CD8-positive, alpha-beta memory T cell (primary cell): ENCODE results near the gene DAB2IP. TPM values are rescaled to one million over a fixed set of nuclear protein-coding genes. Genes with fewer than 3 reads are reported as not detected.

ENCODE experiments used
- CTCF ChIA-PET: fragments of 350-600 bp; sonication (Branson Sonifier 250); formaldehyde crosslinking; loops from one replicate; lab custom pipeline; 2021; ENCODE audit warnings: antibody characterized with exemption; lab: Charles Lee
- POLR2A ChIA-PET: fragments of 350-600 bp; sonication (Branson Sonifier 250); formaldehyde crosslinking; loops from one replicate; lab custom pipeline; 2021; ENCODE audit warnings: antibody characterized with exemption; lab: Charles Lee
- DNase-seq, 5 donors: peaks; one replicate each; pipeline versions ENCODE4 v3.0.0 to v3.0.0-alpha.2; 2020 to 2022; ENCODE audit warnings: mixed read lengths in 1 of 5
- H3K27ac ChIP-seq: one replicate; pipeline ENCODE4 v1.7.0; 2013; ENCODE audit warnings: low read depth, mild to moderate bottlenecking, low read length, moderate library complexity
- H3K27me3 ChIP-seq: 2 replicates; pipeline ENCODE4 v1.7.0; 2013; ENCODE audit warnings: low read length, mild to moderate bottlenecking; ENCODE audit not compliant: insufficient read depth, poor library complexity, severe bottlenecking
- H3K36me3 ChIP-seq: 2 replicates; pipeline ENCODE4 v1.7.0; 2013; ENCODE audit warnings: mild to moderate bottlenecking, low read length, moderate library complexity; ENCODE audit not compliant: insufficient read depth
- H3K4me1 ChIP-seq: 2 replicates; pipeline ENCODE4 v1.7.0; 2013; ENCODE audit warnings: mild to moderate bottlenecking, low read length, moderate library complexity; ENCODE audit not compliant: insufficient read depth
- H3K4me3 ChIP-seq: 2 replicates; pipeline ENCODE4 v1.7.0; 2013; ENCODE audit warnings: mild to moderate bottlenecking, low read length
- H3K9me3 ChIP-seq: 2 replicates; pipeline ENCODE4 v1.7.0; 2013; ENCODE audit warnings: mild to moderate bottlenecking, low read length
- H3K27ac Mint-ChIP-seq, 8 donors: one replicate each; pipeline ENCODE4 v1.8.0; 2020 to 2021; ENCODE audit warnings: mixed read lengths in 8 of 8, mild to moderate bottlenecking in 6 of 8, inconsistent platforms in 3 of 8, moderate library complexity in 3 of 8
- H3K27me3 Mint-ChIP-seq, 2 donors: one replicate each; pipeline ENCODE4 v1.8.0; 2020 to 2021; ENCODE audit warnings: mixed read lengths in 2 of 2, mild to moderate bottlenecking in 1 of 2, moderate library complexity in 1 of 2
- H3K36me3 Mint-ChIP-seq, 3 donors: one replicate each; pipeline ENCODE4 v1.8.0; 2020 to 2021; ENCODE audit warnings: mixed read lengths in 3 of 3, inconsistent platforms in 1 of 3, mild to moderate bottlenecking in 1 of 3
- H3K4me1 Mint-ChIP-seq, 3 donors: one replicate each; pipeline ENCODE4 v1.8.0; 2020 to 2021; ENCODE audit warnings: mixed read lengths in 3 of 3, inconsistent platforms in 1 of 3, mild to moderate bottlenecking in 1 of 3
- H3K4me3 Mint-ChIP-seq, 7 donors: one replicate each; pipeline ENCODE4 v1.8.0; 2020 to 2021; ENCODE audit warnings: mixed read lengths in 7 of 7, mild to moderate bottlenecking in 6 of 7, moderate library complexity in 4 of 7, inconsistent platforms in 2 of 7
- H3K9me3 Mint-ChIP-seq, 5 donors: one replicate each; pipeline ENCODE4 v1.8.0; 2020 to 2022; ENCODE audit warnings: mixed read lengths in 5 of 5, mild to moderate bottlenecking in 3 of 5, moderate library complexity in 2 of 5, inconsistent platforms in 1 of 5
- polyA plus RNA-seq: library from polyadenylated mRNA; unstranded; fragments of 300-500 nt; fragmentation: Illumina TruSeq; gene quantifications from one replicate; pipeline ENCODE4 v1.2.3, GENCODE V29; 2021
- total RNA-seq, 2 experiments: library from RNA; stranded (reverse); gene quantifications; one replicate each; pipeline ENCODE4 v1.2.3, GENCODE V29; 2021

The DAB2IP gene
- total and polyA plus RNA-seq, 3 experiments from 2014 or later, result 0.15 to 0.41 (median 0.27) TPM

- no peaks in the 10 kb centered on the region for H3K27me3 ChIP-seq
- no peaks in the 10 kb centered on the region for H3K4me1 ChIP-seq
- Mint-ChIP-seq H3K4me3 (no peak overlapping the region), H3K4me1 (peaks cover 0 to 5% (median 4%) of the 10 kb centered on the region in 3 donors), H3K27ac (no peak overlapping the region), H3K36me3 (no peaks in the 10 kb centered on the region), H3K9me3 (no peaks in the 10 kb centered on the region), H3K27me3 (peaks cover 5 to 7% of the 10 kb centered on the region in 2 donors)
- no peaks in the 10 kb centered on the region for H3K36me3 ChIP-seq
- H3K9me3 ChIP-seq, result no peaks in the 10 kb centered on the region
- H3K4me3 ChIP-seq, result no peak overlapping the region
- ChIA-PET CTCF (no interaction called here), POLR2A (no interaction called here)
- H3K27ac ChIP-seq, result no peak overlapping the region
- DNase-seq, result no peak
These were observed 13.7 kb upstream of the DAB2IP start for GRCh38 chr9:121637713-121638220.

- H3K4me3 Mint-ChIP-seq, result no peak overlapping the region
- CTCF ChIA-PET, result no interaction called here
These were observed 13.0 kb upstream of the DAB2IP start for GRCh38 chr9:121638399-121638798.

GRCh38 chr9:121638901-121639592, 12.4 kb upstream of the DAB2IP start:
- H3K27me3 ChIP-seq, result no peaks in the 10 kb centered on the region
- Mint-ChIP-seq H3K4me3 (peak overlapping the region in 1 of 7 donors; percentile 74), H3K27ac (peak overlapping the region in 1 of 8 donors; percentile 21), H3K36me3 (no peaks in the 10 kb centered on the region), H3K4me1 (peaks cover 0 to 5% (median 4%) of the 10 kb centered on the region in 3 donors), H3K9me3 (no peaks in the 10 kb centered on the region), H3K27me3 (peaks cover 4 to 10% of the 10 kb centered on the region in 2 donors)
- H3K9me3 ChIP-seq, result no peaks in the 10 kb centered on the region
- POLR2A ChIA-PET, result interaction anchor here (0.5 kb wide), 1 partner anchor 108 kb away, joined by 3 read pairs; no protein-coding TSS in a partner anchor
- no peak for DNase-seq
- H3K27ac ChIP-seq, result no peak overlapping the region
- no peaks in the 10 kb centered on the region for H3K36me3 ChIP-seq
- no peak overlapping the region for H3K4me3 ChIP-seq
- no peaks in the 10 kb centered on the region for H3K4me1 ChIP-seq
- CTCF ChIA-PET, result no interaction called here

More at GRCh38 chr9:121638399-121638798, 13.0 kb upstream of the DAB2IP start:
- peaks cover 5 to 8% of the 10 kb centered on the region in 2 donors for H3K27me3 Mint-ChIP-seq
- no peak overlapping the region for H3K27ac ChIP-seq
- peak overlapping the region in 1 of 8 donors; percentile 33 for H3K27ac Mint-ChIP-seq
- no peaks in the 10 kb centered on the region for H3K36me3 ChIP-seq
- POLR2A ChIA-PET, result no interaction called here
- H3K4me3 ChIP-seq, result no peak overlapping the region
- H3K9me3 Mint-ChIP-seq, result no peaks in the 10 kb centered on the region
- no peaks in the 10 kb centered on the region for H3K36me3 Mint-ChIP-seq
- H3K4me1 ChIP-seq, result no peaks in the 10 kb centered on the region
- peaks cover 0 to 5% (median 4%) of the 10 kb centered on the region in 3 donors for H3K4me1 Mint-ChIP-seq
- no peaks in the 10 kb centered on the region for H3K27me3 ChIP-seq
- no peak for DNase-seq
- H3K9me3 ChIP-seq, result no peaks in the 10 kb centered on the region

- ChIA-PET POLR2A (interaction anchor here (0.5 kb wide), 1 partner anchor 108 kb away, joined by 3 read pairs; no protein-coding TSS in a partner anchor), CTCF (no interaction called here)
- Mint-ChIP-seq H3K9me3 (no peaks in the 10 kb centered on the region), H3K4me3 (no peak overlapping the region), H3K27me3 (peaks cover 4 to 10% of the 10 kb centered on the region in 2 donors), H3K27ac (no peak overlapping the region), H3K36me3 (no peaks in the 10 kb centered on the region), H3K4me1 (peaks cover 0 to under 1% (median 0%) of the 10 kb centered on the region in 3 donors)
- H3K27me3 ChIP-seq, result no peaks in the 10 kb centered on the region
- no peak for DNase-seq
- H3K27ac ChIP-seq, result no peak overlapping the region
- no peak overlapping the region for H3K4me3 ChIP-seq
- H3K9me3 ChIP-seq, result no peaks in the 10 kb centered on the region
- H3K36me3 ChIP-seq, result no peaks in the 10 kb centered on the region
- no peaks in the 10 kb centered on the region for H3K4me1 ChIP-seq
These were observed 11.8 kb upstream of the DAB2IP start for GRCh38 chr9:121639619-121640018.

DNA sequence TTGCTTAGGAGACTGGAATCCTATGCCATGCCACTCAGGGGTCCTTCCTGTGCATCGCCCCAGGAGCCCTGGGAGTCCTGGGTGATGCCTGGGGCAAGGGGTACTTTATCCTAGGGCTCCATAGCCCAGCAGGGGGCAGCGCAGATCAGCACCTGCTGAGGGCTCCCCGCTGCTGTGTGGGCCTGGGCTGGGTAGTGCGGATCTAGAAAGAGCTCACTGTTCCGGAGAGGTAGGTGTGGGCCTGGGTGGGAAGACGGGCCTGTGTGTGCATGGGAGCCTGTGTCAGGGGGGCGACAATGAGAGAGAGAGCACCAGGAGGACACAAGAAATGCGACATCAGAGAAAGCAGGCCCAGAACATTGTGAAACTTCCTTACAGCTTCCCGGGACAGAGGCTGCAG, 11.4 kb upstream of the DAB2IP start:
- H3K27me3 ChIP-seq, result no peaks in the 10 kb centered on the region
- no peaks in the 10 kb centered on the region for H3K9me3 Mint-ChIP-seq
- no peak overlapping the region for H3K4me3 ChIP-seq
- H3K36me3 Mint-ChIP-seq, result no peaks in the 10 kb centered on the region
- no peak overlapping the region for H3K4me3 Mint-ChIP-seq
- H3K36me3 ChIP-seq, result no peaks in the 10 kb centered on the region
- CTCF ChIA-PET, result no interaction called here
- POLR2A ChIA-PET, result no interaction called here
- H3K27ac ChIP-seq, result no peak overlapping the region
- H3K4me1 Mint-ChIP-seq, result no peaks in the 10 kb centered on the region
- no peak overlapping the region for H3K27ac Mint-ChIP-seq
- no peaks in the 10 kb centered on the region for H3K9me3 ChIP-seq
- DNase-seq, result peak in 2 of 5 donors; percentile 5 to 8
- H3K27me3 Mint-ChIP-seq, result peaks cover 6 to 12% of the 10 kb centered on the region in 2 donors
- H3K4me1 ChIP-seq, result no peaks in the 10 kb centered on the region

GRCh38 chr9:121640491-121641223, 10.8 kb upstream of the DAB2IP start:
- DNase-seq, result no peak
- Histone ChIP-seq H3K27me3 (no peaks in the 10 kb centered on the region), H3K4me3 (no peak overlapping the region), H3K27ac (no peak overlapping the region), H3K4me1 (no peaks in the 10 kb centered on the region), H3K9me3 (no peaks in the 10 kb centered on the region), H3K36me3 (no peaks in the 10 kb centered on the region)
- ChIA-PET POLR2A (no interaction called here), CTCF (no interaction called here)
- Mint-ChIP-seq H3K4me1 (no peaks in the 10 kb centered on the region), H3K27ac (no peak overlapping the region), H3K36me3 (no peaks in the 10 kb centered on the region), H3K27me3 (peaks cover 5 to 13% of the 10 kb centered on the region in 2 donors), H3K9me3 (no peaks in the 10 kb centered on the region), H3K4me3 (no peak overlapping the region)

DNA sequence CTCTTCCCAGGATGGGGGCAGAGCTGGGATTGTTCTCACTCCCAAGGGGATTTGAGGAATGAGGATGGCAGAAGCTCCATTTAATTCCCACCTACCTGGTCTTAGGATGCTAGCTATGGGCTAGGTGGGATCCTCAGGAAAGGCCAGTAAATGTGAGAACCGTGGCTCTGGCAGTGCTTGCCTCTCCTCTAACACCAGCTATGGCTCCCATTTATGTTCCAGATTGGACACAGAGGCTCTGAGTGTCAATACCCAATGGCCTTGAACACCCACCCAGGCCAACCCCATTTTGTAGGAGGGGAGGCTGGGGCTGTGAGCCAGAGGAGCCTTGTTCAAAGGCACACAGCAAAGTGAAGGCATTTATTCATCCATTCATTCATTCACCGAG, 10.2 kb upstream of the DAB2IP start:
- Mint-ChIP-seq H3K27ac (no peak overlapping the region), H3K36me3 (no peaks in the 10 kb centered on the region), H3K9me3 (no peaks in the 10 kb centered on the region), H3K4me3 (no peak overlapping the region), H3K4me1 (no peaks in the 10 kb centered on the region), H3K27me3 (peaks cover 5 to 13% of the 10 kb centered on the region in 2 donors)
- no peak for DNase-seq
- Histone ChIP-seq H3K4me1 (no peaks in the 10 kb centered on the region), H3K4me3 (no peak overlapping the region), H3K27me3 (no peaks in the 10 kb centered on the region), H3K27ac (no peak overlapping the region), H3K36me3 (no peaks in the 10 kb centered on the region), H3K9me3 (no peaks in the 10 kb centered on the region)
- POLR2A ChIA-PET, result no interaction called here
- CTCF ChIA-PET, result no interaction called here

DNA sequence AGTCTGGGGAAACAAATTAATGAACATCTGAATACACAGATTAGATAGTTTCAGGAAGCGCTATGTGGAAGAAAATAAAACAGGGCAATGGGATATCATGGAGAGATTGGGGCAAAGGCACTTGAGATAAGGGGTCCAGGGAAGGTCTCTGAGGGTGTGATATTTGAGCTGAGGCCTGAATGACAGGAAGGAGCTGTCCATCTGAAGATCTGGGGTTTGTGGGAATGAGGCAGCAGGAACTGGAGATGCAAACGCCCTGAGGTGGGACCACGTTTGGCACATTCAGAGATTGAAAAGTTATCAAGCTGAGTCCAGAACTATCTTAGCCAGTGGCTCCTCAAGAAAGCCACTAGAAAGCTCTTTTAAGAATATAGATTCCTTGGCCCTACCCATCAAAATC, 8.7 kb upstream of the DAB2IP start:
- H3K9me3 Mint-ChIP-seq, result no peaks in the 10 kb centered on the region
- no peak for DNase-seq
- H3K27me3 Mint-ChIP-seq, result peaks cover 5 to 17% of the 10 kb centered on the region in 2 donors
- no peak overlapping the region for H3K4me3 ChIP-seq
- no peak overlapping the region for H3K4me3 Mint-ChIP-seq
- H3K27ac Mint-ChIP-seq, result peak overlapping the region in 1 of 8 donors; percentile 9
- H3K9me3 ChIP-seq, result no peaks in the 10 kb centered on the region
- H3K4me1 ChIP-seq, result no peaks in the 10 kb centered on the region
- H3K36me3 ChIP-seq, result no peaks in the 10 kb centered on the region
- H3K27me3 ChIP-seq, result no peaks in the 10 kb centered on the region
- H3K27ac ChIP-seq, result no peak overlapping the region
- ChIA-PET CTCF (no interaction called here), POLR2A (no interaction called here)
- no peaks in the 10 kb centered on the region for H3K4me1 Mint-ChIP-seq
- no peaks in the 10 kb centered on the region for H3K36me3 Mint-ChIP-seq
